Measurements from ENCODE around the gene EIF3K.
A peak's percentile ranks its signal among the peaks of the same experiment; 100 is the strongest.

The EIF3K gene

GRCh38 chr19:38665950-38666662, 47.1 kb downstream of the EIF3K start:
- no peak for DNase-seq (ENCODE audit: low read depth in 2 of 2)

GRCh38 chr19:38666663-38667511, 47.9 kb downstream of the EIF3K start:
- no peak for DNase-seq (ENCODE audit: low read depth in 2 of 2)

GRCh38 chr19:38667661-38668171, 48.7 kb downstream of the EIF3K start:
- no peak for DNase-seq (ENCODE audit: low read depth in 2 of 2)

GRCh38 chr19:38669552-38669951, 50.6 kb downstream of the EIF3K start:
- DNase-seq (ENCODE audit: low read depth in 2 of 2) = no peak

GRCh38 chr19:38670921-38671398, 52.0 kb downstream of the EIF3K start:
- DNase-seq (ENCODE audit: low read depth in 2 of 2) = no peak

- DNase-seq (ENCODE audit: low read depth in 2 of 2) = no peak
These were observed 52.7 kb downstream of the EIF3K start for GRCh38 chr19:38671654-38672053.

GRCh38 chr19:38673030-38673429, 54.0 kb downstream of the EIF3K start:
- DNase-seq (ENCODE audit: low read depth in 2 of 2) = no peak

- DNase-seq (ENCODE audit: low read depth in 2 of 2) = no peak
These were observed 55.6 kb downstream of the EIF3K start for GRCh38 chr19:38674388-38675171.

- DNase-seq (ENCODE audit: low read depth in 2 of 2) = no peak
These were observed 56.6 kb downstream of the EIF3K start for GRCh38 chr19:38675611-38676010.

- no peak for DNase-seq (ENCODE audit: low read depth in 2 of 2)
These were observed 57.3 kb downstream of the EIF3K start for GRCh38 chr19:38676023-38676877.

- DNase-seq (ENCODE audit: low read depth in 2 of 2) = no peak
These were observed 58.1 kb downstream of the EIF3K start for GRCh38 chr19:38676878-38677646.

GRCh38 chr19:38678217-38678890, 59.4 kb downstream of the EIF3K start:
- no peak for DNase-seq (ENCODE audit: low read depth in 2 of 2)

GRCh38 chr19:38678891-38679494, 60.0 kb downstream of the EIF3K start:
- no peak for DNase-seq (ENCODE audit: low read depth in 2 of 2)

- DNase-seq (ENCODE audit: low read depth in 2 of 2) = no peak
These were observed 60.9 kb downstream of the EIF3K start for GRCh38 chr19:38679839-38680238.

GRCh38 chr19:38682195-38682867, 63.3 kb downstream of the EIF3K start:
- DNase-seq (ENCODE audit: low read depth in 2 of 2) = no peak

- DNase-seq (ENCODE audit: low read depth in 2 of 2) = no peak
These were observed 63.9 kb downstream of the EIF3K start for GRCh38 chr19:38682872-38683392.

- peak; percentile 40 to 60 for DNase-seq (ENCODE audit: low read depth in 2 of 2)
These were observed 64.5 kb downstream of the EIF3K start for GRCh38 chr19:38683393-38684077.
